GM21447 (cell line): ENCODE data around the gene PRDX5.
"Not testable (repeated sequence)": the region's sequence is repeated elsewhere in the genome, so short reads cannot be mapped to it uniquely, and the experiment has no call there.

Experiments
- ATAC-seq: cut with Tn5 transposase; IDR thresholded peaks from one replicate; pipeline ENCODE4 v1.9.1; 2021; ENCODE audit not compliant: unreplicated experiment

PRDX5 gene

GRCh38 chr11:64305075-64305690 lies 12.7 kb upstream of the PRDX5 start, which contains the start of gene ESRRA:
Gene ESRRA (plus strand): TSS chr11:64305524. CDS start chr11:64307180, 1,656 bp downstream.
- ATAC-seq: peak; percentile 59

- ATAC-seq: peak; percentile 34
Observed at GRCh38 chr11:64305691-64306562, 12.0 kb upstream of the PRDX5 start.

- no peak for ATAC-seq
Observed at GRCh38 chr11:64306563-64306875, 11.4 kb upstream of the PRDX5 start.

- no peak for ATAC-seq
Observed at GRCh38 chr11:64306876-64307622, 10.9 kb upstream of the PRDX5 start.

- ATAC-seq: not testable (repeated sequence)
Observed at GRCh38 chr11:64307795-64308194, 10.1 kb upstream of the PRDX5 start.

- ATAC-seq: no peak
Observed at GRCh38 chr11:64312947-64313346, 5.0 kb upstream of the PRDX5 start.

GRCh38 chr11:64313491-64314145 lies 4.3 kb upstream of the PRDX5 start:
- ATAC-seq: no peak

GRCh38 chr11:64314146-64314804 lies 3.6 kb upstream of the PRDX5 start:
- no peak for ATAC-seq

- ATAC-seq: no peak
Observed at GRCh38 chr11:64314805-64315561, 2.9 kb upstream of the PRDX5 start.

- not testable (repeated sequence) for ATAC-seq
Observed at GRCh38 chr11:64315667-64316526, 2.0 kb upstream of the PRDX5 start.

GRCh38 chr11:64316672-64317324 lies 1.1 kb upstream of the PRDX5 start:
- ATAC-seq: peak; percentile 5

GRCh38 chr11:64317325-64317960 lies 478 bp upstream of the PRDX5 start, which contains the start of gene TRMT112:
Gene TRMT112 (minus strand): TSS chr11:64317559. CDS start chr11:64317526, 33 bp downstream.
- ATAC-seq: peak; percentile 72

GRCh38 chr11:64318766-64319761 lies 1.1 kb downstream of the PRDX5 start:
- ATAC-seq: no peak

GRCh38 chr11:64320556-64320955 lies 2.6 kb downstream of the PRDX5 start:
- no peak for ATAC-seq

GRCh38 chr11:64321026-64321425 lies 3.1 kb downstream of the PRDX5 start:
- no peak for ATAC-seq

- no peak for ATAC-seq
Observed at GRCh38 chr11:64321533-64321932, 3.6 kb downstream of the PRDX5 start.

GRCh38 chr11:64322925-64323260 lies 5.0 kb downstream of the PRDX5 start:
- no peak for ATAC-seq
